CD1c-positive myeloid dendritic cell (primary cell): ENCODE results near the gene GRK5.
A peak's percentile ranks its signal among the peaks of the same experiment; 100 is the strongest.
"Not testable (repeated sequence)": the region's sequence is repeated elsewhere in the genome, so short reads cannot be mapped to it uniquely, and the experiment has no call there.

ENCODE experiments used
- DNase-seq: peaks from one replicate; pipeline ENCODE4 v3.0.0-alpha.2; 2016; ENCODE audit errors: extremely low spot score

The GRK5 gene

GRCh38 chr10:119250641-119251314 lies 43.4 kb downstream of the GRK5 start:
- no peak for DNase-seq

- DNase-seq, result no peak
These were observed 43.9 kb downstream of the GRK5 start for GRCh38 chr10:119251315-119251708.

DNA sequence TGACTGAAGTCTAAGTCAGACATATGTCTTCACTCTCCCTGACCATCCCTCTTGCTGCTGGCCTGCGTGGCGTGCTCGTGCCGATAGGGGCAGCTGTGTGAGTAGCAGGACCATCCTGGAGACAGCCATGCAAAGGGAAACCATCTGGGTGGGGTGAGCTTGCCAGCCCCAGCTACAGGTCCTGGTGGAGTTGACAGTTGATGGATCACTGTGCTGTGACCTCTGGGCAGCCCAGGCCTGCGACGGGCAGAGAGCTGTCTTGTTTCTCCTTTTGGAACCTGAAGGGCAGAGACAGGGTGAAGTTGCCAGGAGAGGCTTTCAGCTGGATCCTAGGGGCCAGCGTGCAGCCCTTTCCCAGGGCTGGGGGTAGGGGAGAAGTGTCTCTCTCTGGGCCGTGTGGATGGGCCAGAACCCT lies 44.7 kb downstream of the GRK5 start:
- no peak for DNase-seq

- no peak for DNase-seq
These were observed 45.2 kb downstream of the GRK5 start for GRCh38 chr10:119252470-119253151.

GRCh38 chr10:119253433-119254174 lies 46.2 kb downstream of the GRK5 start:
- DNase-seq, result no peak

DNA sequence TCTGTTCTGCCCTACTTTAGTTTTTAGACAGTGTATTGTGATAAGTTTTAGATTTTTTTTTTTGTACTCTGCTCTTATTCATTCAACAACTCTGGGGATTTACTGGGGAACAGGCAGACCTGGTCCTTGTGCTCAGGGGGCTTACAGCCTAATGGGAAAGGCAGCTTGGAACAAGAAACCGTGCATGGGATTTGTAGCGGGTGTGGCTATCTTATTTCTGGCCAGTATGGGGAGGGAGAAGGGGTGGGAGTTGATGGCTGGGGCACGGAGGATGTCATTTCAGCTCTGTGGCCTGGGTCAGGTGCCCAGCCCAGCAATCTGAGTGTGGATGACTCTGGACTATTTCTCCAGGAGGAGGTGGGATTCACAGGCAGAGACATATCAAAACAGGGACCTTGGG lies 47.0 kb downstream of the GRK5 start:
- no peak for DNase-seq

DNA sequence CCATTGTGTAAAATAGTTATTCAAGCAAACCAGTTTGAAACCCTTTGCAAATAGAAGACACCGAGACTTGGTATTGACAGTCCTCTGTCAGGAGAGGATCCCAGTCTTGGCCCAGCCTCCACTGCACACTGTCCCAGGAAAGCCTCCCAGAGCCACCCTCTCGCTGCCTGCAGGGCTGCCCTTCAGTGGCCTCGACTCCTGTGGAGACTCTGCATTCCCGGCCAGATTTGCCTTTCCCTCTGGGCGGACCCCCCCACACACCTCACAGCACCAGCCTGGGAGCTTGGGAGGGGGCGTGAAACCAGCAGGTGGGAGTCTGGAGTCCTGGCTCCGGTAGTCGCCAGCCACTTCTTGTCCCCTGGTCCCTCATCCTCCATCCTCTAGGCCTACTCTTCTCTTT lies 48.7 kb downstream of the GRK5 start:
- DNase-seq, result no peak

DNA sequence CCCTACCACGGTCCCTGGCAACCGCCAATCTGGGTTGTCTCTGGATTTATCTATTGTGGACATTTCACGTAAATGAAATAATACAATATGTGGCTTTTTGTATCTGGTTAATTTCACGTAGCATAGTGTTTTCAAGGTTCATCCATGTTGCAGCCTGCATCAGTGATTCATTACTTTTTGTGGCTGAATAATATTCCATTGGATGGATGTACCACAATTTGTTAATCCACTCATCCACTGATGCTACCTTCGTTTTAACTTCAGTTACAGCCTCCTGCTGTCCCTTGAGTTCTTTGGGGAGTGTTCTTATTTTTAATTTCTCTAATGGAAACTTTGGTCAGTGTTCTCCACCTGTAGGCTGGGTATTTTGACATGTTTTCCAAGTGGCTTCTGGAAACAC lies 49.5 kb downstream of the GRK5 start:
- DNase-seq, result no peak

GRCh38 chr10:119257899-119258419 lies 50.6 kb downstream of the GRK5 start:
- no peak for DNase-seq

DNA sequence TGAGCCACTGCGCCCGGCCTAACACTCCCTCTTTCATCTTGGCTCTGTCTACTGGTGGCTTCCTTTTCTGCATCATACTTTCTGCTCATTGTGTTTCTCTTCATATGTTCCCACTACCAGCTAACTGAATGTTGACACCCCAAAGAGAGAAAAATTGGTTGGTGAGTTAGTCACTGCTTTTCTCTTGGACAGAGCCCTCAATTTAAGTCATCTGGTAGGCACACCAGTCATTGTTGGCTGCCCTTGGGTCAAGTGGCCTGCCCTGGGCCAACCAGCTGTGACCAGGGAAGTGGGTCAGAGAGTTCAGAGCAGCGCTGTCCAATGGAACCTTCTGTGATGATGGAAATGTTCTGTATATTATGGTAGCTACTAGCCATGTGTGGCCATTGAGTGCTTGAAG lies 52.0 kb downstream of the GRK5 start:
- DNase-seq, result no peak

GRCh38 chr10:119261016-119261415 lies 53.6 kb downstream of the GRK5 start:
- DNase-seq, result not testable (repeated sequence)

DNA sequence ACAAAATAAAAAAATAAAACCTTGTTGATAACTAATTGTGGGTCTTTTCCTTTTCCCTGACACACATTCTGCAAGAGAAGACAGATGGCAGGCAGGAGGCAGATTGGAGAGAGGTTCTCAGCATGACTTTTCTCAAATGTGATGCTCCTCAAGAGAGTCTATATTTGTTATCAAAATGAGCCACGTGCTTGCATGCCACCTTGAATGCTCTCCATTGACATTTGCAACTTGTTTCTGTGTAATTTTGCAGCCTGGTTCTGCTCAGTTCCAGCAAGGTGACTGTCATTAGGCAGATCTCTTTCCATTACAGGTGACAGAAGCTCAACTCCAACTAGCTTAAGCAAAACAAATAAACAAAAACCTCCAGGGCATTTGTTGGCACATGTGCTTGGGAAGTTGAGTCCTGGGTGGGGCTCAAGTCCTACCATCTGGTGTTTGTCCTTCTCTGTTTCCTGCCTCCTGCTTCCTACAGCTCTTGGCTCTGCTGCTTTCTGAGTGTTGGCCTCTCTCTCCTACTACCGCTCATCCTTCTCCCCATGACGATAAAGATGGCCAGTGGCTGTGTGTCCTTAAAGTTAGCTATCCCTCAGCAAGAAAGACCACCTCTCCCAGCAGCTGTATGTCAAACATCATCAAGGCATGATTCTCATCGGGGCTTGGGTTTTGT lies 56.7 kb downstream of the GRK5 start:
- DNase-seq, result no peak

DNA sequence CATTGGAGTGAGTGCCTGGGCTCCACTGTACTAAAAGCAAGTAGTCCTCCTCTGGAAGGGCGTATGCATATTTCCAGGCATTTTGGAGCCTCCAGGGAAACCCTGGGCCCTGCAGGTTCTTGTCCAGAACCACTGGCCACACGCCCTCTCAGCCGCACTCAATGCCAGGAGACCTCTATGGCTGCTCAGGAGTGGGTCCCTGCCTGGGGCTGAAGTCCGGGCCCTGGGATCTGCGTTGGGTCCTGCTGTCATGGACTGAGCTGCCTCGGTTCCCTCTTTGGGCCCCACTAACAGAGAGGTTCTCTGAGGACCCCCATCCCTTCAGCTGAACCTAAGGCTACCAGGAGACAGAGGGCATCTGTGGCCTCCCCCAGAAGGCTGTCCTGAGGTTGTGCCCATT lies 58.3 kb downstream of the GRK5 start:
- DNase-seq, result no peak

GRCh38 chr10:119267384-119267783 lies 60.0 kb downstream of the GRK5 start:
- no peak for DNase-seq

- no peak for DNase-seq
These were observed 61.1 kb downstream of the GRK5 start for GRCh38 chr10:119268428-119268827.

DNA sequence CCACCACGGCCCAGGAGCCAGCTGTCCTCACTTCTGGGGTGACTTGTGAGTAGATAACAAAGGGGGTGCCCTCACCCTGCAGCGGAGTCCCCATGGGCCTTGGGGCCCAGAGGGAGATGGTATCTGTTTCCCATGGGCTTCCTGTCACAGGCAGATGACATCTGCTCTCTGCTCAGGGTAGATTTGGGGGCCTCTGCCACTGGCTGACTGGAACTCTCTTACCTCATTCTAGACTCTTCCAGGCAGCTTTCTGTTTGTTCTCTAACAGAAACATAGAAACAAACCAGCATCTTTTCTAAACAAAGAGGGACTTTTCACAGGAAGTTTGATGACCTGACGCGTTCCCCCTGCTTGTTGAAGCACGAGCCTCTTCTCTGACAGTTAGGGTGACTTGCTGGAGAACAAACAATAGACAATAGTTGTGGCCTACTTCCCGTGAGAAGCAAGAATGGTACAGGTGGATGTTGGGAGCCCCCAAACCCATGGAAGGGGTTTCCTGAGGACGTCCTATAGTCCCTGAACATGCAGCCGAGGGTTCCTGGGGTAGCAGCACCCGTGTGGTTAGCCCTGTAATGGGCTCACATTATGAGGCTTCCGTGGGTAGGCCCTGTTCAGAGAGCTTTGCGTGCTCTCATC lies 61.6 kb downstream of the GRK5 start:
- DNase-seq, result peak; percentile 26

DNA sequence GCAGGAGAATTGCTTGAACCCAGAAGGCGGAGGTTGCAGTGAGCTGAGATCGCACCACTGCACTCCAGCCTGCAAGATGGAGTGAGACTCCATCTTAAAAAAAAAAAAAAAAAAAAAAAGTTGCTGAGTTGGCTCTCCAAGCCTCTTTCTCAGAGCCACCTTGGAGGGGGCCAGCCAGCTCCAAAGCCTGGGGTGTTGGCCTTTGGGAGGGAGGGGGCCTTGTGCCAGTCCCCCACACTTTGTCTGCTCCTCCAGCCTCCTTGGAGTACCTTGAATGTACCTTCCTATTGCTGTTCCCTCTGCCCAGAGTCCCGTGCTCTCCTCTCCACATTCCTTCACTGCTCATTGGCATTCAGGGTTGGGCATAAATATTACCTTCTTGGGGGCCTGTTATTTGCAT lies 62.4 kb downstream of the GRK5 start:
- no peak for DNase-seq

GRCh38 chr10:119270762-119271366 lies 63.5 kb downstream of the GRK5 start:
- peak; percentile 30 for DNase-seq

DNA sequence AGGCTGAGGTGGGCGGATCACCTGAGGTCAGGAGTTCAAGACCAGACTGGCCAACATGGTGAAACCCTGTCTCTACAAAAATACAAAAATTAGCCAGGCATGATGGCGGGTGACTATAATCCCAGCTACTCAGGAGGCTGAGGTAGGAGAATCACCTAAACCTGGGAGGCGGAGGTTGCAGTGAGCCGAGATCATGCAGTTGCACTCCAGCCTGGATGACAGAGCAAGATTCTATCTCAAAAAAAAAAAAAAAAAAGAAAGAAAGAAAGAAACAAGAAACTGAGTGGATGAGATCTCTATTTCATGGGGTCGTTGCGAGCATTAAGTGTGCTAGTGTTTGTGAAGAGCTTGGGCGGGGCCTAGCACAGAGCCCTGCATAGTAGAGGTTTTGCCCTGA lies 65.0 kb downstream of the GRK5 start:
- DNase-seq, result not testable (repeated sequence)

DNA sequence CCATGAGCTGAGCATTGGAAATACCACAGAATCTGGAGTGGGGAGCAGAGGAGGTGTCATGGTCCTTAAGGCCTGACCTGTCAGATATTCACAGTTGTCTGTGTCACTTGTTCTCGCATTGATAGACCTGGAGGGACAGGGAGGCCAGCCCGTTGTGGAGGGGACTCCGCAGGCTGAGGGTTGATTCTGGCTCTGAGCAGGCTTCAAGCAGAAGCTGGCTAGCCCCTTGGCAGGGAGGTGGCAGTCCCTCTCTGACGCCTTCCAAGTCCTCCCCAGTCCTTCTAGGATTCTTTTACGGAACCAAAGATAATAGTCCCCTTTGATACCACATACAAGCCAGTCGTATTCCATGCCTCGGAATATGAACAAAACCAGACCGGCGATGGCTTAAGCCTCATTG lies 65.4 kb downstream of the GRK5 start:
- DNase-seq, result no peak

DNA sequence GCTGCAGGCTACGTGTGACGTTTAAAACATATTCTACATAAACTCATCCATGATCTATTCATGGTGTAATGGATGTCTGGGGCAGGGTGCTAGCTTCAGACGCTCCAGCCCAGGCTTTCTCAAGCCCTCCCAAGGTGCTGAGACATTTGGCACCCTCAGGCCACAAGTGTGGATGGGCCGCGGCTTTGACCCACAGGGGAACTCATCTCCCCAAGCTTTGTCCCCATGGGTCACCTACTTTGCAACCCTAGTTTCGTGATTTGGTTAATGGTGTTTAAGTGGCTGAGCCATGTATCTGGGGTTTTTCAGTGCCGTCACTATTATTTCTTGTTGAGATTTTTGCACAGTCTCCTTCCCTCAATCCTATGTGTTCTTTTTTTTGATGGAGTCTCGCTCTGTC lies 66.0 kb downstream of the GRK5 start:
- DNase-seq, result no peak
